Prostate gland (tissue), 2 donors: Measurements from ENCODE around the gene PTPRK. TPM values are rescaled to one million over a fixed set of nuclear protein-coding genes. Genes with fewer than 3 reads are reported as not detected.

Source experiments
- DNase-seq: peaks from one replicate; pipeline ENCODE4 v3.0.0-alpha.2; 2019; ENCODE audit warnings: low spot score
- H3K27ac ChIP-seq, 2 donors: fragments of 200-600 bp; sonication (generic); 2 replicates each; pipeline ENCODE4 v1.5.1; 2017 to 2019
- H3K27me3 ChIP-seq: fragments of 200-600 bp; sonication (generic); replicated peaks from 2 replicates; pipeline ENCODE4 v1.5.1; 2019; ENCODE audit not compliant: insufficient read depth
- H3K36me3 ChIP-seq, 2 donors: fragments of 200-600 bp; sonication (generic); 1 replicate in 1 of 2; 2 replicates in 1 of 2; pipeline versions ENCODE4 v1.5.1 to v1.8.1; 2017 to 2019
- H3K4me1 ChIP-seq: fragments of 200-600 bp; sonication (generic); replicated peaks from 2 replicates; pipeline ENCODE4 v1.5.1; 2019
- H3K4me3 ChIP-seq, 2 donors: fragments of 200-600 bp; sonication (generic); 2 replicates each; pipeline ENCODE4 v1.5.1; 2017 to 2019
- H3K9me3 ChIP-seq: fragments of 200-600 bp; sonication (generic); 2 replicates; pipeline ENCODE4 v1.5.1; 2017
- POLR2A ChIP-seq: fragments of 450-650 bp; IDR thresholded peaks from one replicate; pipeline ENCODE4 v1.6.1; 2016; ENCODE audit warnings: antibody characterized with exemption, mild to moderate bottlenecking
- POLR2AphosphoS5 ChIP-seq: sonication (generic); formaldehyde crosslinking; IDR thresholded peaks from one replicate; pipeline ENCODE4 v1.6.1; 2017; ENCODE audit warnings: antibody characterized with exemption
- WGBS: methylation state at CpG from one replicate; pipeline ENCODE4 v1.1.5; 2018; 5-methylcytosine and 5-hydroxymethylcytosine counted together
- intact Hi-C: fragments of 100-400 bp; cut with DNase I; formaldehyde crosslinking; loops from one replicate; pipeline ENCODE4 v1.14.2; 2022
- total RNA-seq, 2 donors: library from RNA; depleted of rRNA; stranded (reverse); fragments of >200 nt; gene quantifications; one replicate each; pipeline ENCODE4 v1.1.0, GENCODE V29; 2016
- TF ChIP-seq, protein P1 (sequence below), 4 experiments: fragments of 200-600 bp in 2 of 4; fragments of 450-650 bp in 2 of 4; sonication (generic) in 2 of 4; IDR thresholded peaks; 1 replicate in 3 of 4; 2 replicates in 1 of 4; pipeline ENCODE4 v1.5.1; 2016 to 2019; ENCODE audit warnings: antibody characterized with exemption in 4 of 4, mild to moderate bottlenecking in 2 of 4, moderate library complexity in 2 of 4

The PTPRK gene
- total RNA-seq, 2 donors from 2014 or later, result 32.0 to 64.6 TPM

DNA sequence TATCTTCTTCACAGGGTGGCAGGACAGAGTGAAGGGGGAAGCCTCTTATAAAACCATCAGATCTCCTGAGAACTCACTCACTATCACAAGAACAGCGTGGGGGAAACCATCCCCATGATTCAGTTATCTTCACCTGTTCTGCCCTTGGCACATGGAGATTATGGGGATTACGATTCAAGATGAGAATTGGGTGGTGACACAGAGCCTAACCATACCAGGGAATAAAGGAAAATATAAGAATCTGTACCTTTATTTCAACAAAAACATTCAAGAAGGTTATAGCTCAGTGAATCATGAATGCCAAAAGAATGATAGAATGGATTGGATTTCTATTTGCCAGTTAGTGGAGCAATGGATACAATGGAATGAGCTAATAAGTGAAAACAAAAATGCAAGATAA is 214.4 kb downstream of the PTPRK start:
- H3K27ac ChIP-seq, result no peak overlapping the region
- TF ChIP-seq, protein P1, sequence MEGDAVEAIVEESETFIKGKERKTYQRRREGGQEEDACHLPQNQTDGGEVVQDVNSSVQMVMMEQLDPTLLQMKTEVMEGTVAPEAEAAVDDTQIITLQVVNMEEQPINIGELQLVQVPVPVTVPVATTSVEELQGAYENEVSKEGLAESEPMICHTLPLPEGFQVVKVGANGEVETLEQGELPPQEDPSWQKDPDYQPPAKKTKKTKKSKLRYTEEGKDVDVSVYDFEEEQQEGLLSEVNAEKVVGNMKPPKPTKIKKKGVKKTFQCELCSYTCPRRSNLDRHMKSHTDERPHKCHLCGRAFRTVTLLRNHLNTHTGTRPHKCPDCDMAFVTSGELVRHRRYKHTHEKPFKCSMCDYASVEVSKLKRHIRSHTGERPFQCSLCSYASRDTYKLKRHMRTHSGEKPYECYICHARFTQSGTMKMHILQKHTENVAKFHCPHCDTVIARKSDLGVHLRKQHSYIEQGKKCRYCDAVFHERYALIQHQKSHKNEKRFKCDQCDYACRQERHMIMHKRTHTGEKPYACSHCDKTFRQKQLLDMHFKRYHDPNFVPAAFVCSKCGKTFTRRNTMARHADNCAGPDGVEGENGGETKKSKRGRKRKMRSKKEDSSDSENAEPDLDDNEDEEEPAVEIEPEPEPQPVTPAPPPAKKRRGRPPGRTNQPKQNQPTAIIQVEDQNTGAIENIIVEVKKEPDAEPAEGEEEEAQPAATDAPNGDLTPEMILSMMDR (IDR thresholded peaks at IDR 0.05), result no peak
- TF ChIP-seq POLR2A, result no peak
- TF ChIP-seq POLR2AphosphoS5, result no peak
- H3K4me3 ChIP-seq, result no peak overlapping the region
- no peaks in the 10 kb centered on the region for H3K27me3 ChIP-seq
- H3K4me1 ChIP-seq, result no peaks in the 10 kb centered on the region
- 98% methylated on average over 2 of the region's 2 CpGs for WGBS
- no peaks in the 10 kb centered on the region for H3K36me3 ChIP-seq
- intact Hi-C loops, result no loop called here
- no peaks in the 10 kb centered on the region for H3K9me3 ChIP-seq
- no peak for DNase-seq

DNA sequence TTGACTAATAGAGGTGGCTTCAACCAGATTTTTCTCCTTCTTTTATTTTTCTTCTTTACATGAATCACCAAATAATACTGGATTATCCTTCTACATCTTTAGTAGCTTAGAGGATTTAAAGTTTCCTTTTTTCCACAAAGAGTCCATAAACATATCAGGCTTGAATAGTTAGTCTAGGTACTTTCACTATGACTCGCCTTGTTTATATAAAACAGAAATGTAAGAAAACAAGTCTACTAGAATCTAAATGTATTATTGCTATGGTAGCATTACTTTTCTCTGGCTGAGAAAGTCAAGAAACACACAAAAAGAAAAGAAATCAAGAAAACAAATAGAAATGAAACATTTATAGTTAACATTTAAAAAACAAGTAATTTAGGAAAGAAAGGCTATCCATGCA is 215.2 kb downstream of the PTPRK start:
- Histone ChIP-seq H3K27ac (no peak overlapping the region), H3K9me3 (no peaks in the 10 kb centered on the region), H3K4me1 (no peaks in the 10 kb centered on the region), H3K36me3 (no peaks in the 10 kb centered on the region), H3K4me3 (no peak overlapping the region), H3K27me3 (no peaks in the 10 kb centered on the region)
- TF ChIP-seq POLR2A (no peak), POLR2AphosphoS5 (no peak)
- intact Hi-C loops, result no loop called here
- DNase-seq, result no peak
- WGBS, result 84% methylated on average over 1 of the region's 1 CpG

DNA sequence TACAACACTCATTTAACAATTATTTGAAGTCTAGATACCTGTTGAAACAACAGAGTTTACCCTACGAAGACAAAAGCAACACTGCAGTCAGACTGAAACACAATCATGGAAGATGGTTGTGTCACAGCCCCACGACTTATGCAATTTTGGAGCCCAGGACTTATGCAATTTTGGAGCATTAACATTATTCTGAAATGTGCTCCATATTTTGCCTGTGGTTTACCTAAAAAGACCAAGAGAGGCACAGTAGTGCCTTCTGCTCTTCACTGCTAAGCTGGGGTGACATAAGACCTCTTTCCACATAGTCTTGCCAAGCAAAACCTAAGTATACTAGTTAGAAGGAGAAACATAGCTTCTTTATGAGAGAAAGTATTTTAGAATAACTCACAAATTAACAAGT is 216.5 kb downstream of the PTPRK start:
- Histone ChIP-seq H3K4me1 (no peaks in the 10 kb centered on the region), H3K27ac (no peak overlapping the region), H3K4me3 (no peak overlapping the region), H3K36me3 (no peaks in the 10 kb centered on the region), H3K9me3 (no peaks in the 10 kb centered on the region), H3K27me3 (no peaks in the 10 kb centered on the region)
- DNase-seq, result no peak
- 95% methylated on average over 2 of the region's 2 CpGs for WGBS
- TF ChIP-seq, protein P1 (IDR thresholded peaks at IDR 0.05), result no peak
- TF ChIP-seq POLR2A (no peak), POLR2AphosphoS5 (no peak)
- intact Hi-C loops, result no loop called here

DNA sequence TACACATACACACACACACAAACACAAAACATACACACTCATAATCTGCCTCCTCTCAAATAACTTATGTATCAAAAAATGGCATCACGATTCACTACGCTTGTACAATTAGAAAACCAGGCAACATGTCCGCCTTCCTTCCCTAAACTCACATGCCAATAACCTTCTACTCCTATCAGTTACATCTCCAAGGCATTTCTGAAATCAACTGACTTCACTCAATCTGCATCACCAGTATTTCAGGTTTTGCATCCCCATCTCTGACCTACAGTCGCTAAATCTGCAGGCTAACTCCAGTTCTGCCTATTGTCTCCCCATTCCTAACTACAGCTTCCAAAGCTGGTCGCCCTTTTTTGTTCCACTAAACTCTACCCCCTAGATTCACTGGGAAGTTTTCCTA is 217.5 kb downstream of the PTPRK start:
- no peak overlapping the region for H3K27ac ChIP-seq
- WGBS, result 97% methylated on average over 5 of the region's 5 CpGs

DNA sequence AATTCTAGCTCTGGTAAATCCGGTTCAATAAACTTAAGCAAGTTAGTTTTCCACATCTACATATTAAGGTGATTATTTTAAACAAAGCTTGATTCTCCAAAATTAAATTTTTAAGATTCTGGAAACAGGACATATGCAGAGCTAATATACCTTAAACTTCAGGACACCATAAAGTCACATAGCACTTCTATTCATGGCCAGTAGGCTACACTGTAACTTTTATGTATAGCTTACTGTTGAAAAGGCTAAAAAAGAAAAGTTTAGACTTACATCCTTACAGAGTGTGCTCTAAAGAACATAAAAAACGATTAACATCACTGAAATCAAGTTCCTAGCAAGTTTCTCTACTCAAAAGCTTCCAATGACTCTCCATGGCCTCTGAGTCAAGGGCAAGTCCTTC is 224.7 kb downstream of the PTPRK start:
- TF ChIP-seq POLR2A (no peak), POLR2AphosphoS5 (no peak)
- TF ChIP-seq, protein P1 (IDR thresholded peaks at IDR 0.05), result no peak
- Histone ChIP-seq H3K9me3 (no peaks in the 10 kb centered on the region), H3K4me1 (no peaks in the 10 kb centered on the region), H3K4me3 (no peak overlapping the region), H3K36me3 (no peaks in the 10 kb centered on the region), H3K27me3 (no peaks in the 10 kb centered on the region), H3K27ac (no peak overlapping the region)
- 88% methylated on average over 2 of the region's 2 CpGs for WGBS
- DNase-seq, result no peak
- intact Hi-C loops, result no loop called here

More for the DNA sequence above, 217.5 kb downstream of the PTPRK start:
- DNase-seq, result no peak
- Histone ChIP-seq H3K36me3 (no peaks in the 10 kb centered on the region), H3K4me3 (no peak overlapping the region), H3K4me1 (no peaks in the 10 kb centered on the region), H3K27me3 (no peaks in the 10 kb centered on the region), H3K9me3 (no peaks in the 10 kb centered on the region)
- TF ChIP-seq POLR2AphosphoS5 (no peak), POLR2A (no peak)
- TF ChIP-seq, protein P1 (IDR thresholded peaks at IDR 0.05), result no peak
- intact Hi-C loops, result no loop called here
